GM23338 (cell line): Measurements from ENCODE around the gene THOP1. TPM values are rescaled to one million over a fixed set of nuclear protein-coding genes. Genes with fewer than 3 reads are reported as not detected.

Source experiments
- ATAC-seq: fragments of 200-7000 bp; cut with Tn5 transposase; 3 replicates; pipeline ENCODE4 v1.9.1; 2020
- DNase-seq: peaks from one replicate; pipeline ENCODE4 v3.0.0-alpha.2; 2015; ENCODE audit warnings: low spot score
- H2AFZ ChIP-seq: fragments of 200-600 bp; sonication (generic); 2 replicates; pipeline ENCODE4 v1.8.0; 2016; ENCODE audit warnings: antibody characterized with exemption, mild to moderate bottlenecking, moderate library complexity
- H3F3A ChIP-seq: fragments of 200-600 bp; sonication (generic); replicated peaks from 2 replicates; pipeline ENCODE4 v1.8.0; 2017; ENCODE audit warnings: antibody characterized with exemption, mixed run types, low read depth
- H3K27ac ChIP-seq: fragments of 200-600 bp; sonication (generic); 2 replicates; pipeline ENCODE4 v1.6.1; 2016; ENCODE audit warnings: low read depth
- H3K27me3 ChIP-seq: fragments of 200-600 bp; sonication (generic); 2 replicates; pipeline ENCODE4 v1.8.0; 2016; ENCODE audit warnings: mild to moderate bottlenecking, mixed run types, moderate library complexity; ENCODE audit not compliant: insufficient read depth
- H3K36me3 ChIP-seq: fragments of 200-600 bp; sonication (generic); 2 replicates; pipeline ENCODE4 v1.8.0; 2016; ENCODE audit warnings: mild to moderate bottlenecking; ENCODE audit not compliant: insufficient read depth
- H3K4me1 ChIP-seq: fragments of 200-600 bp; sonication (generic); 2 replicates; pipeline ENCODE4 v1.8.0; 2016; ENCODE audit warnings: mild to moderate bottlenecking, moderate library complexity; ENCODE audit not compliant: insufficient read depth
- H3K4me2 ChIP-seq: fragments of 200-600 bp; sonication (generic); 2 replicates; pipeline ENCODE4 v1.7.1; 2017; ENCODE audit warnings: mixed run types
- H3K4me3 ChIP-seq: fragments of 200-600 bp; sonication (generic); 2 replicates; pipeline ENCODE4 v1.6.1; 2016; ENCODE audit warnings: mixed run types
- H3K79me2 ChIP-seq: fragments of 200-600 bp; sonication (generic); replicated peaks from 2 replicates; pipeline ENCODE4 v1.8.0; 2017; ENCODE audit warnings: mild to moderate bottlenecking; ENCODE audit not compliant: insufficient read depth
- H3K9me2 ChIP-seq: fragments of 200-600 bp; sonication (generic); 2 replicates; pipeline ENCODE4 v1.8.0; 2017; ENCODE audit not compliant: insufficient read depth
- H4K20me1 ChIP-seq: fragments of 200-600 bp; sonication (generic); replicated peaks from 2 replicates; pipeline ENCODE4 v1.8.0; 2017; ENCODE audit warnings: mild to moderate bottlenecking; ENCODE audit not compliant: insufficient read depth
- H3K27ac Mint-ChIP-seq: 2 replicates; pipeline ENCODE4 v1.8.0; 2020; ENCODE audit warnings: inconsistent platforms, mild to moderate bottlenecking, moderate library complexity, mixed read lengths
- H3K27me3 Mint-ChIP-seq: 3 replicates; pipeline ENCODE4 v1.8.0; 2022; ENCODE audit warnings: low read depth, mild to moderate bottlenecking, moderate library complexity, mixed read lengths, inconsistent platforms; ENCODE audit not compliant: insufficient read depth, poor library complexity
- H3K36me3 Mint-ChIP-seq: 3 replicates; pipeline ENCODE4 v1.8.0; 2021; ENCODE audit warnings: low read depth, mild to moderate bottlenecking, inconsistent platforms, moderate library complexity, mixed read lengths
- H3K4me1 Mint-ChIP-seq: 3 replicates; pipeline ENCODE4 v1.8.0; 2020; ENCODE audit warnings: mild to moderate bottlenecking, inconsistent platforms, mixed read lengths
- H3K4me3 Mint-ChIP-seq: 3 replicates; pipeline ENCODE4 v1.8.0; 2021; ENCODE audit warnings: moderate library complexity, mild to moderate bottlenecking, inconsistent platforms, mixed read lengths
- H3K9me3 Mint-ChIP-seq: 3 replicates; pipeline ENCODE4 v1.8.0; 2020; ENCODE audit warnings: moderate library complexity, mild to moderate bottlenecking, inconsistent platforms, mixed read lengths
- CREB1 ChIP-seq: fragments of 250-450 bp; sonication (Bioruptor Pico); IDR thresholded peaks from 2 replicates; pipeline ENCODE4 v1.5.0; 2020; ENCODE audit warnings: low read depth, mild to moderate bottlenecking, moderate library complexity
- CTCF ChIP-seq, 2 experiments: fragments of 200-600 bp in 1 of 2; sonication (generic) in 1 of 2; conservative IDR thresholded peaks; 2 replicates each; pipeline versions ENCODE4 v1.5.1 to v1.6.1; 2016 to 2017; ENCODE audit warnings: antibody characterized with exemption in 2 of 2, low read depth in 2 of 2, mild to moderate bottlenecking in 2 of 2, moderate library complexity in 1 of 2
- EZH2 ChIP-seq: fragments of 200-600 bp; sonication (generic); IDR thresholded peaks from one replicate; pipeline ENCODE4 v1.8.0; 2017; ENCODE audit warnings: antibody characterized with exemption, mild to moderate bottlenecking, low read depth; ENCODE audit not compliant: unreplicated experiment
- EZH2phosphoT487 ChIP-seq: fragments of 200-600 bp; sonication (generic); IDR thresholded peaks from one replicate; pipeline ENCODE4 v1.8.1; 2018; ENCODE audit warnings: antibody characterized with exemption; ENCODE audit not compliant: unreplicated experiment
- JUNB ChIP-seq: IDR thresholded peaks from one replicate; pipeline ENCODE4 v1.6.1; 2016; ENCODE audit warnings: antibody characterized with exemption; ENCODE audit not compliant: unreplicated experiment
- NANOG ChIP-seq: IDR thresholded peaks from 2 replicates; pipeline ENCODE4 v1.6.1; 2016; ENCODE audit warnings: antibody characterized with exemption, borderline replicate concordance
- POLR2AphosphoS5 ChIP-seq: IDR thresholded peaks from 2 replicates; pipeline ENCODE4 v1.6.1; 2016; ENCODE audit warnings: antibody characterized with exemption, low read depth
- REST ChIP-seq: IDR thresholded peaks from one replicate; pipeline ENCODE4 v1.6.1; 2018; ENCODE audit warnings: antibody characterized with exemption; ENCODE audit not compliant: unreplicated experiment
- STAT1 ChIP-seq: IDR thresholded peaks from one replicate; pipeline ENCODE4 v1.6.1; 2016; ENCODE audit warnings: antibody characterized with exemption; ENCODE audit not compliant: unreplicated experiment
- ZNF114 ChIP-seq: fragments of 250-450 bp; sonication (Bioruptor Pico); IDR thresholded peaks from 2 replicates; pipeline ENCODE4 v1.5.0; 2020; ENCODE audit warnings: mild to moderate bottlenecking, moderate library complexity
- ZNF331 ChIP-seq: fragments of 250-450 bp; sonication (Bioruptor Pico); IDR thresholded peaks from 2 replicates; pipeline ENCODE4 v1.5.0; 2020; ENCODE audit warnings: low read depth, mild to moderate bottlenecking, moderate library complexity
- polyA plus RNA-seq: library from polyadenylated mRNA; unstranded; fragments of >200 nt; fragmentation: Nextera tagmentation; extraction: Ambion mirVana; gene quantifications from 2 replicates; pipeline ENCODE4 v1.2.1, GENCODE V29; 2016
- total RNA-seq: library from RNA; depleted of rRNA; stranded (reverse); fragments of >200 nt; shearing (Covaris generic); gene quantifications from 2 replicates; pipeline ENCODE4 v1.2.3, GENCODE V29; 2014
- TF ChIP-seq, protein P1 (sequence below): IDR thresholded peaks from 2 replicates; pipeline ENCODE4 v1.6.1; 2016; ENCODE audit warnings: antibody characterized with exemption
- TF ChIP-seq, protein P2 (sequence below): fragments of 250-450 bp; sonication (Bioruptor Pico); IDR thresholded peaks from 2 replicates; pipeline ENCODE4 v1.5.0; 2020; ENCODE audit warnings: mild to moderate bottlenecking, moderate library complexity

Gene THOP1
- total and polyA plus RNA-seq, 2 experiments from 2014 or later, result 110 to 229 TPM

GRCh38 chr19:2820112-2820702 is 34.9 kb downstream of the THOP1 start:
- Histone ChIP-seq H3K36me3 (no peaks in the 10 kb centered on the region), H3K27ac (no peak overlapping the region), H2AFZ (peak overlapping the region; percentile 86), H3K4me3 (peak overlapping the region; percentile 91), H3K4me1 (no peaks in the 10 kb centered on the region), H3K79me2 (no peaks in the 10 kb centered on the region), H3K4me2 (peak overlapping the region; percentile 95), H3K9me2 (no peaks in the 10 kb centered on the region), H4K20me1 (no peaks in the 10 kb centered on the region), H3K27me3 (no peaks in the 10 kb centered on the region), H3F3A (no peaks in the 10 kb centered on the region)
- ATAC-seq, result peak; percentile 59
- Mint-ChIP-seq H3K9me3 (peaks cover 5% of the 10 kb centered on the region; the same call in 2 of the 3 replicates), H3K27me3 (peaks cover 1% of the 10 kb centered on the region), H3K36me3 (peaks cover 20% of the 10 kb centered on the region), H3K4me3 (peak overlapping the region; percentile 90), H3K4me1 (no peaks in the 10 kb centered on the region; the same call in 2 of the 3 replicates), H3K27ac (no peak overlapping the region)
- TF ChIP-seq POLR2AphosphoS5, result no peak
- no peak for TF ChIP-seq EZH2phosphoT487
- TF ChIP-seq CREB1, result no peak
- TF ChIP-seq, protein P1, sequence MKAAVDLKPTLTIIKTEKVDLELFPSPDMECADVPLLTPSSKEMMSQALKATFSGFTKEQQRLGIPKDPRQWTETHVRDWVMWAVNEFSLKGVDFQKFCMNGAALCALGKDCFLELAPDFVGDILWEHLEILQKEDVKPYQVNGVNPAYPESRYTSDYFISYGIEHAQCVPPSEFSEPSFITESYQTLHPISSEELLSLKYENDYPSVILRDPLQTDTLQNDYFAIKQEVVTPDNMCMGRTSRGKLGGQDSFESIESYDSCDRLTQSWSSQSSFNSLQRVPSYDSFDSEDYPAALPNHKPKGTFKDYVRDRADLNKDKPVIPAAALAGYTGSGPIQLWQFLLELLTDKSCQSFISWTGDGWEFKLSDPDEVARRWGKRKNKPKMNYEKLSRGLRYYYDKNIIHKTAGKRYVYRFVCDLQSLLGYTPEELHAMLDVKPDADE, result no peak
- TF ChIP-seq ZNF331 (CRISPR knock-in tag), result no peak
- TF ChIP-seq CTCF (conservative IDR thresholded peaks at IDR 0.05; ENCODE audit: low read depth in 2 of 2), result no peak
- no peak for TF ChIP-seq STAT1
- TF ChIP-seq REST, result no peak
- no peak for TF ChIP-seq ZNF114 (CRISPR knock-in tag)
- TF ChIP-seq, protein P2, sequence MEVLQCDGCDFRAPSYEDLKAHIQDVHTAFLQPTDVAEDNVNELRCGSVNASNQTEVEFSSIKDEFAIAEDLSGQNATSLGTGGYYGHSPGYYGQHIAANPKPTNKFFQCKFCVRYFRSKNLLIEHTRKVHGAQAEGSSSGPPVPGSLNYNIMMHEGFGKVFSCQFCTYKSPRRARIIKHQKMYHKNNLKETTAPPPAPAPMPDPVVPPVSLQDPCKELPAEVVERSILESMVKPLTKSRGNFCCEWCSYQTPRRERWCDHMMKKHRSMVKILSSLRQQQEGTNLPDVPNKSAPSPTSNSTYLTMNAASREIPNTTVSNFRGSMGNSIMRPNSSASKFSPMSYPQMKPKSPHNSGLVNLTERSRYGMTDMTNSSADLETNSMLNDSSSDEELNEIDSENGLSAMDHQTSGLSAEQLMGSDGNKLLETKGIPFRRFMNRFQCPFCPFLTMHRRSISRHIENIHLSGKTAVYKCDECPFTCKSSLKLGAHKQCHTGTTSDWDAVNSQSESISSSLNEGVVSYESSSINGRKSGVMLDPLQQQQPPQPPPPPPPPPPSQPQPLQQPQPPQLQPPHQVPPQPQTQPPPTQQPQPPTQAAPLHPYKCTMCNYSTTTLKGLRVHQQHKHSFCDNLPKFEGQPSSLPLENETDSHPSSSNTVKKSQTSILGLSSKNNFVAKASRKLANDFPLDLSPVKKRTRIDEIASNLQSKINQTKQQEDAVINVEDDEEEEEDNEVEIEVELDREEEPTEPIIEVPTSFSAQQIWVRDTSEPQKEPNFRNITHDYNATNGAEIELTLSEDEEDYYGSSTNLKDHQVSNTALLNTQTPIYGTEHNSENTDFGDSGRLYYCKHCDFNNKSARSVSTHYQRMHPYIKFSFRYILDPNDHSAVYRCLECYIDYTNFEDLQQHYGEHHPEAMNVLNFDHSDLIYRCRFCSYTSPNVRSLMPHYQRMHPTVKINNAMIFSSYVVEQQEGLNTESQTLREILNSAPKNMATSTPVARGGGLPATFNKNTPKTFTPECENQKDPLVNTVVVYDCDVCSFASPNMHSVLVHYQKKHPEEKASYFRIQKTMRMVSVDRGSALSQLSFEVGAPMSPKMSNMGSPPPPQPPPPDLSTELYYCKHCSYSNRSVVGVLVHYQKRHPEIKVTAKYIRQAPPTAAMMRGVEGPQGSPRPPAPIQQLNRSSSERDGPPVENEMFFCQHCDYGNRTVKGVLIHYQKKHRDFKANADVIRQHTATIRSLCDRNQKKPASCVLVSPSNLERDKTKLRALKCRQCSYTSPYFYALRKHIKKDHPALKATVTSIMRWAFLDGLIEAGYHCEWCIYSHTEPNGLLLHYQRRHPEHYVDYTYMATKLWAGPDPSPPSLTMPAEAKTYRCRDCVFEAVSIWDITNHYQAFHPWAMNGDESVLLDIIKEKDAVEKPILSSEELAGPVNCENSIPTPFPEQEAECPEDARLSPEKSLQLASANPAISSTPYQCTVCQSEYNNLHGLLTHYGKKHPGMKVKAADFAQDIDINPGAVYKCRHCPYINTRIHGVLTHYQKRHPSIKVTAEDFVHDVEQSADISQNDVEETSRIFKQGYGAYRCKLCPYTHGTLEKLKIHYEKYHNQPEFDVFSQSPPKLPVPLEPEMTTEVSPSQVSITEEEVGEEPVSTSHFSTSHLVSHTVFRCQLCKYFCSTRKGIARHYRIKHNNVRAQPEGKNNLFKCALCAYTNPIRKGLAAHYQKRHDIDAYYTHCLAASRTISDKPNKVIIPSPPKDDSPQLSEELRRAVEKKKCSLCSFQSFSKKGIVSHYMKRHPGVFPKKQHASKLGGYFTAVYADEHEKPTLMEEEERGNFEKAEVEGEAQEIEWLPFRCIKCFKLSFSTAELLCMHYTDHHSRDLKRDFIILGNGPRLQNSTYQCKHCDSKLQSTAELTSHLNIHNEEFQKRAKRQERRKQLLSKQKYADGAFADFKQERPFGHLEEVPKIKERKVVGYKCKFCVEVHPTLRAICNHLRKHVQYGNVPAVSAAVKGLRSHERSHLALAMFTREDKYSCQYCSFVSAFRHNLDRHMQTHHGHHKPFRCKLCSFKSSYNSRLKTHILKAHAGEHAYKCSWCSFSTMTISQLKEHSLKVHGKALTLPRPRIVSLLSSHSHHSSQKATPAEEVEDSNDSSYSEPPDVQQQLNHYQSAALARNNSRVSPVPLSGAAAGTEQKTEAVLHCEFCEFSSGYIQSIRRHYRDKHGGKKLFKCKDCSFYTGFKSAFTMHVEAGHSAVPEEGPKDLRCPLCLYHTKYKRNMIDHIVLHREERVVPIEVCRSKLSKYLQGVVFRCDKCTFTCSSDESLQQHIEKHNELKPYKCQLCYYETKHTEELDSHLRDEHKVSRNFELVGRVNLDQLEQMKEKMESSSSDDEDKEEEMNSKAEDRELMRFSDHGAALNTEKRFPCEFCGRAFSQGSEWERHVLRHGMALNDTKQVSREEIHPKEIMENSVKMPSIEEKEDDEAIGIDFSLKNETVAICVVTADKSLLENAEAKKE (CRISPR knock-in tag), result no peak
- TF ChIP-seq EZH2, result no peak
- TF ChIP-seq JUNB, result no peak
- no peak for TF ChIP-seq NANOG
- DNase-seq, result peak; percentile 50
